ENCODE data around the gene TRAF3IP3. TPM values are rescaled to one million over a fixed set of nuclear protein-coding genes. Genes with fewer than 3 reads are reported as not detected.

Gene TRAF3IP3
- total and polyA plus RNA-seq, 2 of the 13 experiments (the other 11 are each of a cell fraction or from before 2014, with no cell fraction given), result not detected

DNA sequence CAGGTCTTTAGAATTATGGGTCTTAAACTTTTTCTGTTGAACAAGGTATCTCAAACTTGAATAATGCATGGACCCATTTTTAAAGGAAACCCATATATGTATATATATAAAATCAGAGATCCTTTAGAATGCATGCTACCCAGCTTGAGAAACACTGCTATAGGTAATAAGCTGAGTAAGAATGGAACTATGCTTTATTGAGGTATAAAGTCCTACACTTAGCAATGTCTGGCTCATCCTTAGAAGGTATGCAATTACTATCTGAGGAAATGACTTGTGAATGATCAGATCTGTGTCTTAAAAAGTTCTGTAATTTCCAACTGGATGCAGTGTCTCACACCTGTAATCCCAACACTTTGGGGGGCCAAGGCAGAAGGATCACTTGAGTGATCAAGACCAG is 11.2 kb downstream of the TRAF3IP3 start (continued):
- TF ChIP-seq CCAR2 (optimal IDR thresholded peaks at IDR 0.05; ENCODE audit: low read depth, low read length), result no peak
- TF ChIP-seq MBD4 (IDR thresholded peaks at IDR 0.05; ENCODE audit: borderline replicate concordance, low read length), result no peak
- TF ChIP-seq ZBTB8A (CRISPR knock-in tag; IDR thresholded peaks at IDR 0.05; ENCODE audit: borderline replicate concordance, low read depth), result no peak
- no peak for TF ChIP-seq HNRNPUL1 (IDR thresholded peaks at IDR 0.05; ENCODE audit: low read depth, low read length)
- TF ChIP-seq CHD4 (IDR thresholded peaks at IDR 0.05; ENCODE audit: borderline replicate concordance, low read length), result no peak
- no peak for TF ChIP-seq NBN (conservative IDR thresholded peaks at IDR 0.05)
- TF ChIP-seq ZNF784 (CRISPR knock-in tag; IDR thresholded peaks at IDR 0.05; ENCODE audit: borderline replicate concordance), result no peak
- TF ChIP-seq RNF219 (CRISPR knock-in tag; IDR thresholded peaks at IDR 0.05), result no peak
- no peak for TF ChIP-seq SYNCRIP (IDR thresholded peaks at IDR 0.05; ENCODE audit: insufficient read depth, low read depth, low read length)
- no peak for TF ChIP-seq KLF15 (CRISPR knock-in tag; IDR thresholded peaks at IDR 0.05; ENCODE audit: borderline replicate concordance)

DNA sequence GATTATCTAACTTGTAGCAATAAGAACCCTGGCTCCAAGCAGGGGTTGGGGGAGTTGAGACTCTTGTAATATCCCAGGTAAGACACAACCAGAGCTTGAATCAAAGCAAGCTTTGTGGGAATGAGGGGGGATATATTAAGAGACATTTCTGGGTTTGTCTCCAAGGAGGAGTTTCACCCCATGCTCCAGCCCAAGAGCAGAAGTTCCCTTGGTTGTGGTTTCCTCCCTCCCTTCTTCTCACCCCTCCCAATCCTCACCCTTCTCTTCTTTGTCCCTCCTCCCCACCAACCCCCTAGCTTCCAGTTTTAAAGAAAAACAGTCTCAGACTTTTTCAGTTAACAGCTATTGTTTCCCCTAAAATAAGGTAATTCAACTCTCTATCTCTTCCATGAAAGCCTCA is 11.9 kb downstream of the TRAF3IP3 start:
- CTCF ChIA-PET (ENCODE audit: low intra/inter-chr PET ratio, low total read pairs), result no interaction called here
- FAIRE-seq, result no peak
- POLR2A ChIA-PET, result no interaction called here

More for the DNA sequence above, 11.9 kb downstream of the TRAF3IP3 start:
- no peak overlapping the region for H3K4me2 ChIP-seq (ENCODE audit: low read depth, low read length)
- H4K20me1 ChIP-seq (ENCODE audit: insufficient read depth, low read length), result no peaks in the 10 kb centered on the region
- H3K9me3 ChIP-seq (ENCODE audit: low read length), result peaks cover 8% of the 10 kb centered on the region; the same call in 1 of the 2 replicates
- ATAC-seq (no peak), DNase-seq (ENCODE audit: low spot score) (no peak)
- TF ChIP-seq ZBTB33 (CRISPR knock-in tag; IDR thresholded peaks at IDR 0.05) (no peak), PHB2 (IDR thresholded peaks at IDR 0.05; ENCODE audit: partially characterized antibody) (no peak), MIER2 (CRISPR knock-in tag; IDR thresholded peaks at IDR 0.05) (no peak), MAZ (IDR thresholded peaks at IDR 0.05; ENCODE audit: borderline replicate concordance, low read depth, low read length) (no peak), MAZ (CRISPR knock-in tag; IDR thresholded peaks at IDR 0.05; ENCODE audit: low read depth) (no peak), SP1 (IDR thresholded peaks at IDR 0.05) (no peak), SP1 (CRISPR knock-in tag; IDR thresholded peaks at IDR 0.05) (no peak), JARID2 (CRISPR knock-in tag; IDR thresholded peaks at IDR 0.05; ENCODE audit: insufficient replicate concordance) (no peak), ZSCAN29 (CRISPR knock-in tag; conservative IDR thresholded peaks at IDR 0.05) (no peak), SOX5 (CRISPR knock-in tag; IDR thresholded peaks at IDR 0.05; ENCODE audit: borderline replicate concordance) (no peak)
- no peaks in the 10 kb centered on the region for H3K36me3 ChIP-seq (replicated peaks in 1 of 2; ENCODE audit: control insufficient read depth in 1 of 2, insufficient read depth in 2 of 2, low read length in 2 of 2)
- H3K9ac ChIP-seq (ENCODE audit: insufficient read depth, low read depth, low read length), result no peak overlapping the region
- H3K27ac ChIP-seq (ENCODE audit: extremely low read length, insufficient read depth, low read length), result no peak overlapping the region
- H3K27me3 ChIP-seq (ENCODE audit: control insufficient read depth in 1 of 2, insufficient read depth in 2 of 2, low read length in 2 of 2), result peaks cover 1 to 6% of the 10 kb centered on the region in 2 experiments; a peak in 2 of 5 replicates
- no peaks in the 10 kb centered on the region for H3K4me1 ChIP-seq (ENCODE audit: insufficient read depth, low read length)
- H3K4me3 ChIP-seq (replicated peaks in 1 of 3; ENCODE audit: insufficient read depth in 1 of 3, low read depth in 2 of 3, low read length in 3 of 3), result no peak overlapping the region
- H2AFZ ChIP-seq (ENCODE audit: low read length), result no peak overlapping the region
- H3K79me2 ChIP-seq (ENCODE audit: insufficient read depth, low read length), result no peaks in the 10 kb centered on the region
- BruUV-seq (replicated peaks), result no TSS peak
- intact Hi-C loops (cut with micrococcal nuclease; ENCODE audit: unreplicated experiment) (no loop called here), in situ Hi-C loops (cut with HindIII; ENCODE audit: extremely low pct_ligation_motif_present, low pct_unique_long_range_greater_than_20kb) (no loop called here)

All from HepG2 (cell line).